Esophagus squamous epithelium (tissue), 4 donors: ENCODE data around the gene IQSEC3.

Experiments
- CTCF ChIP-seq, 6 experiments: fragments of 450-650 bp in 4 of 6; fragments of 200-600 bp in 2 of 6; sonication (generic) in 2 of 6; IDR thresholded peaks; one replicate each; pipeline ENCODE4 v1.5.1; 2016 to 2019; ENCODE audit warnings: antibody characterized with exemption in 6 of 6, mild to moderate bottlenecking in 4 of 6, moderate library complexity in 4 of 6
- POLR2A ChIP-seq, 4 donors: fragments of 450-650 bp; IDR thresholded peaks; one replicate each; pipeline ENCODE4 v1.6.1; 2017; ENCODE audit warnings: antibody characterized with exemption in 4 of 4, mild to moderate bottlenecking in 4 of 4, moderate library complexity in 3 of 4

- TF ChIP-seq CTCF (IDR thresholded peaks at IDR 0.05) (no peak), POLR2A (IDR thresholded peaks at IDR 0.05) (no peak)
Measured at GRCh38 chr12:105696-106095, 39.1 kb downstream of the IQSEC3 start.
